Raji (cell line): ENCODE measurements around the gene MTAP.

Experiments
- POLR2A ChIP-seq: IDR thresholded peaks from 2 replicates; pipeline ENCODE4 v1.6.1; 2011; ENCODE audit warnings: low read depth, low read length, control low read depth; ENCODE audit not compliant: insufficient read depth

Gene MTAP

GRCh38 chr9:21817176-21817575 is 14.7 kb downstream of the MTAP start:
- TF ChIP-seq POLR2A, result no peak

GRCh38 chr9:21825637-21826036 is 23.2 kb downstream of the MTAP start:
- TF ChIP-seq POLR2A, result no peak

- no peak for TF ChIP-seq POLR2A
Measured at GRCh38 chr9:21828853-21829410, 26.5 kb downstream of the MTAP start.

DNA sequence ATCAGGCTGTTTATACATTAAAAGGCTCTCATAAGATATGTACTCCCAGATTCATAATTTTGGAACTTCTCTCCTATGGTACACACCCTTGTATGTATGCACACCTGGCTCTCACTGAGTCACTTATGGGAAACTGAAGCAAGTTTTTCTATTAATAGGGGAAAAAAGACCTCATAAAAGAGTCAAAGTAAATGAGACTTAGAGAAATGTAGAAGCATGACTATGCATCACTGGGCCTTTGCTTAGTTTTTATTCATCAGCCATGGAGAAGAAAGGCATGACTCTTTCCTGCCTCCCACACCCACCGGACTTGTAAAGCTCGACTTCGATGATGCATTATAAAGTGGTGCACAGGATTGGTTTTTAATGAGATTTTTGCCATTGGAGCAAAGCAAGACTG is 28.2 kb downstream of the MTAP start:
- TF ChIP-seq POLR2A, result no peak

DNA sequence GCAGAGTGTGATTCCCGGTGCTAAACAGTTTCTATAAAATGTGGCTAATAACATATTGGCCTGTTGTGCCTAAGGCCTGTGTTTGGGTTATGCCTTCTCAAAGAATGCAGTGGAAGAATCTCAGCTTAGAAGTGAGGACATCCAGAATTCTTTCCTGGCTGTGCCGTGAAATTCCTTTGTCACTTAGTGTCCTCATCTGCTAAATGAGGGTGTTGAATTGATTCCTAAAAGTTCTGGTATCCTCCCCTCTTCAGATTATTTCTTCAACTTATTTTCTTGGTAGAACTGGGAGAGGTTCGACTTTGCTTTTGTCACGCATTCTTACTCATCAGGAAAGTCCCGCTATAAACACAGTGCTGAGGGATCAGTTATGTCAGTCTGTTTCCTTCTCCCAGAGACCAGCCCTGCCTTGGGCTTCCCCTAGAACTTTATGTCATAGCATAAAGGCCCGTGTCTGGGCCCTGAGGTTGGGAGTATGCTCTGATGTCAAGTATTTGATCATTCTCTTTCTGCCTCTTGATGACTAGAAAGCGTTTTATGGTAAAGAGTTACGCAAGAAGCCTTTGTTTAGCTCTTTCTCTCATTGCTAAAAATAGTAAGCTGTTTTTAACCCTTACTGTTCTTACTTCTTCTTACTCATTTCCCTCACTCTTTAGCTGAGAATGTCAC is 29.5 kb downstream of the MTAP start:
- no peak for TF ChIP-seq POLR2A

DNA sequence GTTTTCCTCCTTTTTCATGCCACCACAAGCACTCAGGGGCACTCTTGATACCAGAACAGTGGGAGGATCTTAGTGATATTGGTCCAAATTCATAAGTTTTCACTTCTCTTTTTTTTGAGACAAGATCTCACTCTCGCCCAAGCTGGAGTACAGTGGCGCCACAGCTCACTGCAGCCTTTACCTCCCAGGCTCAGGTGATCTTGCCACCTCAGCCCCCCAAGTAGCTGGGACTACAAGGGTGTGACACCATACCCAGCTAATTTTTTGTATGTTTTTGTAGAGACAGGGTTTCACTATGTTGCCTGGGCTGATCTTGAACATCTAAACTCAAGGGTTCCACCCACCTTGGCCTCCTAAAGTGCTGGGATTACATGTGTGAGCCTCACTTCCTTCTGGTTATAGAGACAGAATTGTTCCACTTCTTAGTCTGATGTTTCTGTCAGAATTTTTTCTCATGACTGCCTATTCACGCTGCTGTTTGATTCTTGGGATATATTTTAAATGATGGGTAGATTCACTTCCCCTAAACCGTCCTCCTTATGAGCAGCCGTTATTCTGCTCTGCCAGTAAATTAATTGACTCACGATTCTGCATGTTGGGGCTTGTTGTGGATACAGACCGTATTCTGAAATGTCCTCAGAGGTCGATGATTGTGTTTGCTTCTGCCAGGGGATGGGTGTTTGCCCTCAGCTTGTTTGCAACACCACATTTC is 30.8 kb downstream of the MTAP start:
- TF ChIP-seq POLR2A, result no peak

DNA sequence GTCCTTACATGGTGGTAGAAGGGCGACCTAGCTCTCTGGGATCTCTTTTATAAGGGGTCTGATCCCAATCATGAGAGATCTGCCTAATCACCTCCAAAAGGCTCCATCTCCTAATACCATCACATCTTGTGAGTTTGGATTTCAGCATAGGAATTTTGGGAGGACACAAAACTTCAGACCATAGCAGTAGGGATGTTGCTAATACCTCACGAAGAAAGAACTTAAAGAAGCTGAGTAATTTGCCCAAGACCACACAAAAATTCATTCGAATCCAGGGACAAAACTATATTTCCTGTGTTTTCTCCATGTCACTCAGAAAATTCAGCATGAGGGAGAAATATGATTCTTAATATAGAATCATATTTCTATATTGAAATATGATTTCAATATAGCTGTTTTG is 32.7 kb downstream of the MTAP start:
- TF ChIP-seq POLR2A, result no peak

DNA sequence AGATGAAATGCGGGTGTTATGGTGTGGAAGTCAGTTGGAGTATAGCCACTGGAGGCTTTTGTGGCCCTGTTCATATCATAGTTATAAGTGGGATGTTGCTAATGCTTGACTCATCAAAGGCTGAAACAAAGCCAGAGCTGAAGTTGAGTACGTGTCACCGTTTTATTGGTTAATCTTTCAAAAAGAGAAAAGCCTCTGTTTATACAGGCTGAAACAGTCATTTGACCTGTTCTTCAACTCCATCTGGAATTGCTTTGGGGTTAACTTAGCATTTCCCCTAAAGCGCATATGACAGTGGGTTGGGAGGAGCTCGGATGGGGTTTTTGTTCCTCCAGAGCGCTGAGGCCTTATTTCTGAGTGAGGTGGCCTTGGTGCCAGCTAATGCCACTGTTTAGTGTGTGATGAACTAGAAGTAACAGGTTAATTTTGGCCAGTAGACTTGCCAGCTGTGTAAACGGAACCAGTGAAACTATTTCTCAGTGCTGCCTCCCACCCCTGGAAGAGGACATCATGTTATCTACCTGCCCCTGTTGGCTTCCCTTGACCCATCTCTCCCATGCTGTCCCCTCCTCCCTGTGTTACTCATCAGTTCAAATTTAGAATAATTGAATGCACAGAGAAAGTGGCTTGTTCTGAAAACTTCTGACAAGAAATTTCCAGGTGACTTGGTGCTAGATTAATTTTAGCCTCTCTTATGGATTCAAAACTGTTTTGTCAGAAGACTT is 34.2 kb downstream of the MTAP start:
- no peak for TF ChIP-seq POLR2A

DNA sequence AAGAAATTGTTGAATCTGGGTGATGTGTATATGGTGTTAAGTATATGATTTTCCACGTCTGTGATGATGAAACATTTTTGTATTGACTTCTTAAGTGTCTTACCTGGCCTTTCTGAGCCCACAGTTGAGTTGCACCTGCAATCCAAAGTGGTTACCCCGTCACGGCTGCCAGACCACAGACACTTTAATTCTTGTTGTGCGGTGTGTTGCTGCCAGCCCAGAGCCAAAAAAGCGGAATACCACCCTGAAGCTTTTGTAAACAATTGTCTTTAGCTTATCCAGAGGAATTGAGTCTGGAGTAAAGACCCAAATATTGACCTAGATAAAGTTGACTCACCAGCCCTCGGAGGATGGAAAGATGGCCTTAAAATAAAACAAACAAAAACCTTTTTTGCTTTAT is 35.1 kb downstream of the MTAP start:
- TF ChIP-seq POLR2A, result no peak

DNA sequence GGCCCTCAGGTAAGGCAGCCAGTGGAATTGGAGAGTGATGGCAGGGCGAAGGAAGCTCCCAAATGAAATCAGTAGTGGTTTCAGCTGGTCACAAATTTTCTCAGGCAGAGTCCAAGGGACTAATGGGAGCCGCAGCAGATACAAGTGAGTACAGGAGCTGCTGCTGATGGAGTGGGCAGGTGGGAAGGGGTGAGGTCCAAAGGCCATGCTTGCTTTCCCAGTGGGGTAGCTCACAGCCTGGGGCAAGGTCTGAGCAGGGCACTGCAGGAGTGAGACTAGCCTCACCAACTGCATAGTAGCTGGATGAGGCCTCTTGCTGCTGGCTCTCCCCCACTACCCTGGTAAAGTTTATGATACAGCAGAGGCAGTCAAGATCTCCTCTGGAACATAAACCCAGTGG is 38.2 kb downstream of the MTAP start:
- TF ChIP-seq POLR2A, result no peak

GRCh38 chr9:21841133-21841532 is 38.7 kb downstream of the MTAP start:
- TF ChIP-seq POLR2A, result no peak

GRCh38 chr9:21848615-21849014 is 46.2 kb downstream of the MTAP start:
- TF ChIP-seq POLR2A, result no peak

GRCh38 chr9:21852754-21853153 is 50.3 kb downstream of the MTAP start:
- TF ChIP-seq POLR2A, result no peak

GRCh38 chr9:21853414-21853813 is 51.0 kb downstream of the MTAP start:
- TF ChIP-seq POLR2A, result no peak

GRCh38 chr9:21854119-21854518 is 51.7 kb downstream of the MTAP start:
- no peak for TF ChIP-seq POLR2A

- no peak for TF ChIP-seq POLR2A
Measured at GRCh38 chr9:21854594-21854993, 52.2 kb downstream of the MTAP start.
